Measurements from ENCODE around the gene FADS3. TPM values are rescaled to one million over a fixed set of nuclear protein-coding genes. Genes with fewer than 3 reads are reported as not detected.
A peak's percentile ranks its signal among the peaks of the same experiment; 100 is the strongest.

Gene FADS3
- total RNA-seq, 1 donor from 2014 or later: 9.7 TPM

DNA sequence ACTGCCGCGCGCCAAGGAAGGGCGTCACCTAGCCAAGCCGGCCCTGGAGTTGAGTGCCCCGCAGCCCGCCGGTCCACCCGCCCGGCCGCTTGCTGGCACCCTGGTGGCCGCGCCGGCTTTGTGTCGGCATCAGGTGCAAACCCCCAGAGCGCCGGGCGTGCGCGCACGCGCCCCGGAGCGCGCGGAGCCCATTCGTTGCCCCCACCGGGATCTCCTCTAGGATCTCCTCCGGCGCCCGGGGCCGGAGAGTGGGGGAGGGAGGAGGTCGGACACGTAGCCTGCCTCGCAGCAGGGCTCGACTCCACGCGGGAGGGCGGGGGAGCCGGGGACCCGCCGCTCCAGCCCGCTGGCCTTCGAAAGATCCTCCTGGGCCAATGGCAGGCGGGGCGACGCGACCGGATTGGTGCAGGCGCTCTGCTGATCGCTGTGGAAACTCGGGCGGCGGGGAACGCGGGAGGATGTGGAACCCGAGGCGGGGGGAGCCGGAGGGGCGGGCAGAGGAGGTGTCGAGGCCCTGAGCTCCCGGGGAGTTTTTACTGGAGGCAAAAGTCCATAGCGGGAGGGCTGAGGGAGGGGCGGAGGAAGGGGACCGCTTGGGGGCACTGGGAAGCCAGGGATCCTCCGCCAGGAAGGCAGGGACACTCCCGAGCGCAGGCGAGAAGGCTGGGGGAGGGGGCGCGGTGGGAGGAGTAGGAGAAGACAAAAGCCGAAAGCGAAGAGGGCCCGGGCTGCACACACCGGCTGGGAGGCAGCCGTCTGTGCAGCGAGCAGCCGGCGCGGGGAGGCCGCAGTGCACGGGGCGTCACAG is 63.6 kb downstream of the FADS3 start, which contains the start of gene FADS2:
Gene FADS2 (plus strand): TSS at position 730 of the 808 bp plus-strand sequence. CDS start 91 bp downstream, outside the sequence.
- Mint-ChIP-seq H3K9me3 (ENCODE audit: unreplicated experiment) (peaks cover 20% of the 10 kb centered on the region), H3K4me3 (ENCODE audit: unreplicated experiment) (peak within 1 kb of the TSS; percentile 95), H3K27ac (ENCODE audit: unreplicated experiment) (peak within 1 kb of the TSS; percentile 99), H3K36me3 (ENCODE audit: unreplicated experiment) (no peaks in the 10 kb centered on the region), H3K4me1 (ENCODE audit: low read depth, unreplicated experiment) (peaks cover 36% of the 10 kb centered on the region), H3K27me3 (ENCODE audit: unreplicated experiment) (peaks cover 23% of the 10 kb centered on the region)
- TF ChIP-seq, protein P1, sequence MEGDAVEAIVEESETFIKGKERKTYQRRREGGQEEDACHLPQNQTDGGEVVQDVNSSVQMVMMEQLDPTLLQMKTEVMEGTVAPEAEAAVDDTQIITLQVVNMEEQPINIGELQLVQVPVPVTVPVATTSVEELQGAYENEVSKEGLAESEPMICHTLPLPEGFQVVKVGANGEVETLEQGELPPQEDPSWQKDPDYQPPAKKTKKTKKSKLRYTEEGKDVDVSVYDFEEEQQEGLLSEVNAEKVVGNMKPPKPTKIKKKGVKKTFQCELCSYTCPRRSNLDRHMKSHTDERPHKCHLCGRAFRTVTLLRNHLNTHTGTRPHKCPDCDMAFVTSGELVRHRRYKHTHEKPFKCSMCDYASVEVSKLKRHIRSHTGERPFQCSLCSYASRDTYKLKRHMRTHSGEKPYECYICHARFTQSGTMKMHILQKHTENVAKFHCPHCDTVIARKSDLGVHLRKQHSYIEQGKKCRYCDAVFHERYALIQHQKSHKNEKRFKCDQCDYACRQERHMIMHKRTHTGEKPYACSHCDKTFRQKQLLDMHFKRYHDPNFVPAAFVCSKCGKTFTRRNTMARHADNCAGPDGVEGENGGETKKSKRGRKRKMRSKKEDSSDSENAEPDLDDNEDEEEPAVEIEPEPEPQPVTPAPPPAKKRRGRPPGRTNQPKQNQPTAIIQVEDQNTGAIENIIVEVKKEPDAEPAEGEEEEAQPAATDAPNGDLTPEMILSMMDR (IDR thresholded peaks at IDR 0.05; ENCODE audit: partially characterized antibody, unreplicated experiment): no peak
- peak; percentile 97 for DNase-seq

DNA sequence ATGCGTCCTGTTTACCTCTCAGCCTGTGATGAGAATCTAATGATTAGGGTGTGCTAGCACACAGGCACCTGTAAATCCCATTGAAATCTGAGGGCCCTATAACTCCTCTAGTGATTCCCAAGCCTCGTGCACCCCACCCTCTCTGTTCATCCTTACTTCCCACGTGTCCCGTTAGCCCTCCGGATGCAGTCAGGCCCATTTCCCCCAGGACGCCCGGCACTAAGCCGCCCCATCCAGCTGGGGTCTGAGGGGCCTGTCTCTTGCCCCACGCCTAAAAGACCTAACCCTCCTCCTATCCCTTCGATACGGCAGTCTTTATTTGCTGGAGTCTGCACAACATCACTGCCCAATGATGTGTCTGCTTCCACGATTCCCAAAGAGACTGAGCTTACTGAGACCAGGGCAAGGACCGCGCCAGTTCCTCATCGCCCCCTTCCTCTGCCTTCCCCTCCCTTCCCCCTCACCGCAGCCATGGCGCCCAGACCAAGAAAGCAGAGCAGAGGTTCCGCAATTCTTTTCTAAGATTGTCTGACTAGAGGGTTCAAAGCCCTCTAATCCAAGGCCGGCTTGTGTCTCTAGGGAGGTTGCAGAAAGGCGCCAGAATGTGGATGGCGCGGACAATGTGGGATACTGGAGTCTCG is 64.3 kb downstream of the FADS3 start:
- peaks cover 23% of the 10 kb centered on the region for H3K27me3 Mint-ChIP-seq (ENCODE audit: unreplicated experiment)
- H3K27ac Mint-ChIP-seq (ENCODE audit: unreplicated experiment): peak overlapping the region; percentile 99
- DNase-seq: peak; percentile 49
- H3K9me3 Mint-ChIP-seq (ENCODE audit: unreplicated experiment): peaks cover 18% of the 10 kb centered on the region
- H3K4me1 Mint-ChIP-seq (ENCODE audit: low read depth, unreplicated experiment): peaks cover 33% of the 10 kb centered on the region
- TF ChIP-seq, protein P1 (IDR thresholded peaks at IDR 0.05; ENCODE audit: partially characterized antibody, unreplicated experiment): peak; percentile 23
- peak overlapping the region; percentile 95 for H3K4me3 Mint-ChIP-seq (ENCODE audit: unreplicated experiment)
- no peaks in the 10 kb centered on the region for H3K36me3 Mint-ChIP-seq (ENCODE audit: unreplicated experiment)

Small RNAs within 50 kb of the gene (microRNA-seq; reads per million reads assigned to microRNA genes)
- gene MIR6746 (ENCODE audit: unreplicated experiment): 1.4 reads per million, percentile 3 among the genes with 10 or more reads in this experiment

Other genes with a start within 250 kb of the FADS3 start
- 9.6 TPM for gene DAGLA, start 211.2 kb downstream of the FADS3 start, total RNA-seq (ENCODE audit: unreplicated experiment)
- gene MYRF, start 138.9 kb downstream of the FADS3 start, total RNA-seq (ENCODE audit: unreplicated experiment): 0.29 TPM
- 82.7 TPM for gene TMEM258, start 98.9 kb downstream of the FADS3 start, total RNA-seq (ENCODE audit: unreplicated experiment)
- 15.2 TPM for gene FEN1, start 98.6 kb downstream of the FADS3 start, total RNA-seq (ENCODE audit: unreplicated experiment)
- gene FADS1, start 74.5 kb downstream of the FADS3 start, total RNA-seq (ENCODE audit: unreplicated experiment): 155 TPM
- 701 TPM for gene FADS2, start 63.2 kb downstream of the FADS3 start, total RNA-seq (ENCODE audit: unreplicated experiment)
- 1.3 TPM for gene RAB3IL1, start 26.0 kb upstream of the FADS3 start, total RNA-seq (ENCODE audit: unreplicated experiment)
- gene BEST1, start 58.8 kb upstream of the FADS3 start, total RNA-seq (ENCODE audit: unreplicated experiment): 4.6 TPM
- 885 TPM for gene FTH1, start 76.1 kb upstream of the FADS3 start, total RNA-seq (ENCODE audit: unreplicated experiment)
- gene INCENP, start 232.5 kb upstream of the FADS3 start, total RNA-seq (ENCODE audit: unreplicated experiment): 48.0 TPM

All from glutamatergic neuron (in vitro differentiated cells).